Panc1 (cell line): Measurements from ENCODE around the gene RCOR3.

Experiments used
- CTCF ChIP-seq: fragments of 450-650 bp; IDR thresholded peaks from 2 replicates; pipeline ENCODE4 v1.5.1; 2017; ENCODE audit warnings: mild to moderate bottlenecking
- POLR2AphosphoS5 ChIP-seq: IDR thresholded peaks from 2 replicates; pipeline ENCODE4 v1.6.1; 2012; ENCODE audit warnings: mild to moderate bottlenecking, low read depth, low read length, moderate library complexity

- TF ChIP-seq CTCF (no peak), POLR2AphosphoS5 (no peak)
These were observed 2.1 kb downstream of the RCOR3 start for GRCh38 chr1:211261229-211261628.
